ENCODE data around the gene SPATS2L.

Gene SPATS2L

GRCh38 chr2:200397785-200398184 is 91.3 kb downstream of the SPATS2L start:
- no peaks in the 10 kb centered on the region for H3F3A ChIP-seq (ENCODE audit: low read depth)
- H3K4me3 ChIP-seq (ENCODE audit: low read length, poor library complexity, severe bottlenecking): no peak overlapping the region
- no peak overlapping the region for H3K4me2 ChIP-seq (ENCODE audit: low read depth, low read length, poor library complexity, severe bottlenecking)
- H3K9ac ChIP-seq (ENCODE audit: low read depth, low read length, poor library complexity, severe bottlenecking): no peak overlapping the region
- no peaks in the 10 kb centered on the region for H3K9me2 ChIP-seq (replicated peaks; ENCODE audit: low read depth, low read length)
- H3K4me1 ChIP-seq (ENCODE audit: insufficient read depth, low read length, poor library complexity, severe bottlenecking): no peaks in the 10 kb centered on the region
- no peaks in the 10 kb centered on the region for H4K20me1 ChIP-seq (ENCODE audit: insufficient read depth, low read length, poor library complexity, severe bottlenecking)
- TF ChIP-seq CTCF (conservative IDR thresholded peaks at IDR 0.05; ENCODE audit: low read length): no peak
- no peak for TF ChIP-seq EZH2phosphoT487 (IDR thresholded peaks at IDR 0.05; ENCODE audit: borderline replicate concordance)
- H3K79me2 ChIP-seq (ENCODE audit: insufficient read depth, low read length): no peaks in the 10 kb centered on the region
- peaks cover 8% of the 10 kb centered on the region for H3K27me3 ChIP-seq (ENCODE audit: insufficient read depth, low read length, poor library complexity, severe bottlenecking)
- no peaks in the 10 kb centered on the region for H3K9me3 ChIP-seq (ENCODE audit: insufficient read depth, low read depth, low read length)
- no peaks in the 10 kb centered on the region for H3K36me3 ChIP-seq (ENCODE audit: insufficient read depth, low read length)
- no peak overlapping the region; the same call in 1 of the 2 replicates for H2AFZ ChIP-seq (ENCODE audit: low read length)

GRCh38 chr2:200399046-200399445 is 92.6 kb downstream of the SPATS2L start:
- H3K36me3 ChIP-seq (ENCODE audit: insufficient read depth, low read length): no peaks in the 10 kb centered on the region
- TF ChIP-seq EZH2phosphoT487 (IDR thresholded peaks at IDR 0.05; ENCODE audit: borderline replicate concordance) (no peak), CTCF (conservative IDR thresholded peaks at IDR 0.05; ENCODE audit: low read length) (no peak)
- no peak overlapping the region for H3K4me2 ChIP-seq (ENCODE audit: low read depth, low read length, poor library complexity, severe bottlenecking)
- no peaks in the 10 kb centered on the region for H3K27me3 ChIP-seq (ENCODE audit: insufficient read depth, low read length, poor library complexity, severe bottlenecking)
- H3K9me3 ChIP-seq (ENCODE audit: insufficient read depth, low read depth, low read length): no peaks in the 10 kb centered on the region
- H3K9ac ChIP-seq (ENCODE audit: low read depth, low read length, poor library complexity, severe bottlenecking): no peak overlapping the region
- H3K4me1 ChIP-seq (ENCODE audit: insufficient read depth, low read length, poor library complexity, severe bottlenecking): no peaks in the 10 kb centered on the region
- H2AFZ ChIP-seq (ENCODE audit: low read length): no peak overlapping the region
- H4K20me1 ChIP-seq (ENCODE audit: insufficient read depth, low read length, poor library complexity, severe bottlenecking): no peaks in the 10 kb centered on the region
- no peaks in the 10 kb centered on the region for H3K9me2 ChIP-seq (replicated peaks; ENCODE audit: low read depth, low read length)
- H3K79me2 ChIP-seq (ENCODE audit: insufficient read depth, low read length): no peaks in the 10 kb centered on the region
- no peak overlapping the region for H3K4me3 ChIP-seq (ENCODE audit: low read length, poor library complexity, severe bottlenecking)
- H3F3A ChIP-seq (ENCODE audit: low read depth): no peaks in the 10 kb centered on the region

- TF ChIP-seq CTCF (conservative IDR thresholded peaks at IDR 0.05; ENCODE audit: low read length) (no peak), EZH2phosphoT487 (IDR thresholded peaks at IDR 0.05; ENCODE audit: borderline replicate concordance) (no peak)
- Histone ChIP-seq H3K4me3 (ENCODE audit: low read length, poor library complexity, severe bottlenecking) (no peak overlapping the region), H3K9ac (ENCODE audit: low read depth, low read length, poor library complexity, severe bottlenecking) (no peak overlapping the region), H3K9me2 (replicated peaks; ENCODE audit: low read depth, low read length) (no peaks in the 10 kb centered on the region), H3K27me3 (ENCODE audit: insufficient read depth, low read length, poor library complexity, severe bottlenecking) (no peaks in the 10 kb centered on the region), H2AFZ (ENCODE audit: low read length) (no peak overlapping the region), H3K79me2 (ENCODE audit: insufficient read depth, low read length) (no peaks in the 10 kb centered on the region), H3K36me3 (ENCODE audit: insufficient read depth, low read length) (no peaks in the 10 kb centered on the region), H3K9me3 (ENCODE audit: insufficient read depth, low read depth, low read length) (no peaks in the 10 kb centered on the region), H4K20me1 (ENCODE audit: insufficient read depth, low read length, poor library complexity, severe bottlenecking) (no peaks in the 10 kb centered on the region), H3F3A (ENCODE audit: low read depth) (no peaks in the 10 kb centered on the region), H3K4me1 (ENCODE audit: insufficient read depth, low read length, poor library complexity, severe bottlenecking) (no peaks in the 10 kb centered on the region), H3K4me2 (ENCODE audit: low read depth, low read length, poor library complexity, severe bottlenecking) (no peak overlapping the region)
Measured at GRCh38 chr2:200399636-200400035, 93.1 kb downstream of the SPATS2L start.

Measured in Loucy (cell line).